GM23338 (cell line): ENCODE measurements around the gene ATAD1. TPM values are rescaled to one million over a fixed set of nuclear protein-coding genes. Genes with fewer than 3 reads are reported as not detected.

Experiments used
- ATAC-seq: fragments of 200-7000 bp; cut with Tn5 transposase; 3 replicates; pipeline ENCODE4 v1.9.1; 2020
- DNase-seq: peaks from one replicate; pipeline ENCODE4 v3.0.0-alpha.2; 2015; ENCODE audit warnings: low spot score
- H2AFZ ChIP-seq: fragments of 200-600 bp; sonication (generic); 2 replicates; pipeline ENCODE4 v1.8.0; 2016; ENCODE audit warnings: antibody characterized with exemption, mild to moderate bottlenecking, moderate library complexity
- H3F3A ChIP-seq: fragments of 200-600 bp; sonication (generic); replicated peaks from 2 replicates; pipeline ENCODE4 v1.8.0; 2017; ENCODE audit warnings: antibody characterized with exemption, mixed run types, low read depth
- H3K27ac ChIP-seq: fragments of 200-600 bp; sonication (generic); 2 replicates; pipeline ENCODE4 v1.6.1; 2016; ENCODE audit warnings: low read depth
- H3K27me3 ChIP-seq: fragments of 200-600 bp; sonication (generic); 2 replicates; pipeline ENCODE4 v1.8.0; 2016; ENCODE audit warnings: mild to moderate bottlenecking, mixed run types, moderate library complexity; ENCODE audit not compliant: insufficient read depth
- H3K36me3 ChIP-seq: fragments of 200-600 bp; sonication (generic); 2 replicates; pipeline ENCODE4 v1.8.0; 2016; ENCODE audit warnings: mild to moderate bottlenecking; ENCODE audit not compliant: insufficient read depth
- H3K4me1 ChIP-seq: fragments of 200-600 bp; sonication (generic); 2 replicates; pipeline ENCODE4 v1.8.0; 2016; ENCODE audit warnings: mild to moderate bottlenecking, moderate library complexity; ENCODE audit not compliant: insufficient read depth
- H3K4me2 ChIP-seq: fragments of 200-600 bp; sonication (generic); 2 replicates; pipeline ENCODE4 v1.7.1; 2017; ENCODE audit warnings: mixed run types
- H3K4me3 ChIP-seq: fragments of 200-600 bp; sonication (generic); 2 replicates; pipeline ENCODE4 v1.6.1; 2016; ENCODE audit warnings: mixed run types
- H3K79me2 ChIP-seq: fragments of 200-600 bp; sonication (generic); replicated peaks from 2 replicates; pipeline ENCODE4 v1.8.0; 2017; ENCODE audit warnings: mild to moderate bottlenecking; ENCODE audit not compliant: insufficient read depth
- H3K9me2 ChIP-seq: fragments of 200-600 bp; sonication (generic); 2 replicates; pipeline ENCODE4 v1.8.0; 2017; ENCODE audit not compliant: insufficient read depth
- H4K20me1 ChIP-seq: fragments of 200-600 bp; sonication (generic); replicated peaks from 2 replicates; pipeline ENCODE4 v1.8.0; 2017; ENCODE audit warnings: mild to moderate bottlenecking; ENCODE audit not compliant: insufficient read depth
- H3K27ac Mint-ChIP-seq: 2 replicates; pipeline ENCODE4 v1.8.0; 2020; ENCODE audit warnings: inconsistent platforms, mild to moderate bottlenecking, moderate library complexity, mixed read lengths
- H3K27me3 Mint-ChIP-seq: 3 replicates; pipeline ENCODE4 v1.8.0; 2022; ENCODE audit warnings: low read depth, mild to moderate bottlenecking, moderate library complexity, mixed read lengths, inconsistent platforms; ENCODE audit not compliant: insufficient read depth, poor library complexity
- H3K36me3 Mint-ChIP-seq: 3 replicates; pipeline ENCODE4 v1.8.0; 2021; ENCODE audit warnings: low read depth, mild to moderate bottlenecking, inconsistent platforms, moderate library complexity, mixed read lengths
- H3K4me1 Mint-ChIP-seq: 3 replicates; pipeline ENCODE4 v1.8.0; 2020; ENCODE audit warnings: mild to moderate bottlenecking, inconsistent platforms, mixed read lengths
- H3K4me3 Mint-ChIP-seq: 3 replicates; pipeline ENCODE4 v1.8.0; 2021; ENCODE audit warnings: moderate library complexity, mild to moderate bottlenecking, inconsistent platforms, mixed read lengths
- H3K9me3 Mint-ChIP-seq: 3 replicates; pipeline ENCODE4 v1.8.0; 2020; ENCODE audit warnings: moderate library complexity, mild to moderate bottlenecking, inconsistent platforms, mixed read lengths
- CREB1 ChIP-seq: fragments of 250-450 bp; sonication (Bioruptor Pico); IDR thresholded peaks from 2 replicates; pipeline ENCODE4 v1.5.0; 2020; ENCODE audit warnings: low read depth, mild to moderate bottlenecking, moderate library complexity
- EZH2 ChIP-seq: fragments of 200-600 bp; sonication (generic); IDR thresholded peaks from one replicate; pipeline ENCODE4 v1.8.0; 2017; ENCODE audit warnings: antibody characterized with exemption, mild to moderate bottlenecking, low read depth; ENCODE audit not compliant: unreplicated experiment
- EZH2phosphoT487 ChIP-seq: fragments of 200-600 bp; sonication (generic); IDR thresholded peaks from one replicate; pipeline ENCODE4 v1.8.1; 2018; ENCODE audit warnings: antibody characterized with exemption; ENCODE audit not compliant: unreplicated experiment
- NANOG ChIP-seq: IDR thresholded peaks from 2 replicates; pipeline ENCODE4 v1.6.1; 2016; ENCODE audit warnings: antibody characterized with exemption, borderline replicate concordance
- STAT1 ChIP-seq: IDR thresholded peaks from one replicate; pipeline ENCODE4 v1.6.1; 2016; ENCODE audit warnings: antibody characterized with exemption; ENCODE audit not compliant: unreplicated experiment
- ZNF331 ChIP-seq: fragments of 250-450 bp; sonication (Bioruptor Pico); IDR thresholded peaks from 2 replicates; pipeline ENCODE4 v1.5.0; 2020; ENCODE audit warnings: low read depth, mild to moderate bottlenecking, moderate library complexity
- polyA plus RNA-seq: library from polyadenylated mRNA; unstranded; fragments of >200 nt; fragmentation: Nextera tagmentation; extraction: Ambion mirVana; gene quantifications from 2 replicates; pipeline ENCODE4 v1.2.1, GENCODE V29; 2016
- total RNA-seq: library from RNA; depleted of rRNA; stranded (reverse); fragments of >200 nt; shearing (Covaris generic); gene quantifications from 2 replicates; pipeline ENCODE4 v1.2.3, GENCODE V29; 2014
- TF ChIP-seq, protein P1 (sequence below): IDR thresholded peaks from 2 replicates; pipeline ENCODE4 v1.6.1; 2016; ENCODE audit warnings: antibody characterized with exemption
- TF ChIP-seq, protein P2 (sequence below): IDR thresholded peaks from one replicate; pipeline ENCODE4 v1.6.1; 2018; ENCODE audit warnings: antibody characterized with exemption; ENCODE audit not compliant: unreplicated experiment
- TF ChIP-seq, protein P3 (sequence below): fragments of 250-450 bp; sonication (Bioruptor Pico); IDR thresholded peaks from 2 replicates; pipeline ENCODE4 v1.5.0; 2020; ENCODE audit warnings: mild to moderate bottlenecking, moderate library complexity

Gene ATAD1
- total and polyA plus RNA-seq, 2 experiments from 2014 or later, result 30.3 to 49.6 TPM

DNA sequence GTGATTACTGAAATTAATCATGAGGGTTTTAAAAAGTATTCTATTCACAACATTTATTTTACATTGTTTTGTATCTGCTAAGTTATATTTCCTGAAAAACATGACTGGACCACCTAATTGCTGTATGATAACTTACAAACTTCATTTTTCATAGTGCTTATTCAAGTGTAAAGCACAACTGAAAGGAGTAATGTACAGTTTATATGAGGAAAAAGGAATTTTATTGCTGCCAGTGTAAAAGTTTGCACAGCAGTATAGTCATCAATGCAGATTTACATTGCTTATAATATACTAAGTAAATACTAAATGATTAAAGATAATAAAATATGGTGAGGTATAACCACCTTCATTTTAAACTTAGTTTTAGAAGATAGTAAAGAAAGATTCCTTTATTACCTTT lies 49.4 kb upstream of the ATAD1 start:
- Histone ChIP-seq H3K27me3 (no peaks in the 10 kb centered on the region), H3K79me2 (peaks cover 83% of the 10 kb centered on the region), H3K27ac (no peak overlapping the region), H3K4me1 (peaks cover 23% of the 10 kb centered on the region; the same call in 1 of the 2 replicates), H2AFZ (no peak overlapping the region), H3K4me2 (peak overlapping the region; percentile 84), H3F3A (peaks cover 4% of the 10 kb centered on the region; the same call in 1 of the 2 replicates), H3K4me3 (peak overlapping the region; percentile 87), H3K36me3 (no peaks in the 10 kb centered on the region), H4K20me1 (peaks cover 30% of the 10 kb centered on the region), H3K9me2 (no peaks in the 10 kb centered on the region)
- no peak for TF ChIP-seq EZH2
- TF ChIP-seq, protein P1, sequence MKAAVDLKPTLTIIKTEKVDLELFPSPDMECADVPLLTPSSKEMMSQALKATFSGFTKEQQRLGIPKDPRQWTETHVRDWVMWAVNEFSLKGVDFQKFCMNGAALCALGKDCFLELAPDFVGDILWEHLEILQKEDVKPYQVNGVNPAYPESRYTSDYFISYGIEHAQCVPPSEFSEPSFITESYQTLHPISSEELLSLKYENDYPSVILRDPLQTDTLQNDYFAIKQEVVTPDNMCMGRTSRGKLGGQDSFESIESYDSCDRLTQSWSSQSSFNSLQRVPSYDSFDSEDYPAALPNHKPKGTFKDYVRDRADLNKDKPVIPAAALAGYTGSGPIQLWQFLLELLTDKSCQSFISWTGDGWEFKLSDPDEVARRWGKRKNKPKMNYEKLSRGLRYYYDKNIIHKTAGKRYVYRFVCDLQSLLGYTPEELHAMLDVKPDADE, result no peak
- no peak for TF ChIP-seq EZH2phosphoT487
- no peak for TF ChIP-seq STAT1
- no peak for TF ChIP-seq CREB1 (CRISPR knock-in tag)
- TF ChIP-seq, protein P2, sequence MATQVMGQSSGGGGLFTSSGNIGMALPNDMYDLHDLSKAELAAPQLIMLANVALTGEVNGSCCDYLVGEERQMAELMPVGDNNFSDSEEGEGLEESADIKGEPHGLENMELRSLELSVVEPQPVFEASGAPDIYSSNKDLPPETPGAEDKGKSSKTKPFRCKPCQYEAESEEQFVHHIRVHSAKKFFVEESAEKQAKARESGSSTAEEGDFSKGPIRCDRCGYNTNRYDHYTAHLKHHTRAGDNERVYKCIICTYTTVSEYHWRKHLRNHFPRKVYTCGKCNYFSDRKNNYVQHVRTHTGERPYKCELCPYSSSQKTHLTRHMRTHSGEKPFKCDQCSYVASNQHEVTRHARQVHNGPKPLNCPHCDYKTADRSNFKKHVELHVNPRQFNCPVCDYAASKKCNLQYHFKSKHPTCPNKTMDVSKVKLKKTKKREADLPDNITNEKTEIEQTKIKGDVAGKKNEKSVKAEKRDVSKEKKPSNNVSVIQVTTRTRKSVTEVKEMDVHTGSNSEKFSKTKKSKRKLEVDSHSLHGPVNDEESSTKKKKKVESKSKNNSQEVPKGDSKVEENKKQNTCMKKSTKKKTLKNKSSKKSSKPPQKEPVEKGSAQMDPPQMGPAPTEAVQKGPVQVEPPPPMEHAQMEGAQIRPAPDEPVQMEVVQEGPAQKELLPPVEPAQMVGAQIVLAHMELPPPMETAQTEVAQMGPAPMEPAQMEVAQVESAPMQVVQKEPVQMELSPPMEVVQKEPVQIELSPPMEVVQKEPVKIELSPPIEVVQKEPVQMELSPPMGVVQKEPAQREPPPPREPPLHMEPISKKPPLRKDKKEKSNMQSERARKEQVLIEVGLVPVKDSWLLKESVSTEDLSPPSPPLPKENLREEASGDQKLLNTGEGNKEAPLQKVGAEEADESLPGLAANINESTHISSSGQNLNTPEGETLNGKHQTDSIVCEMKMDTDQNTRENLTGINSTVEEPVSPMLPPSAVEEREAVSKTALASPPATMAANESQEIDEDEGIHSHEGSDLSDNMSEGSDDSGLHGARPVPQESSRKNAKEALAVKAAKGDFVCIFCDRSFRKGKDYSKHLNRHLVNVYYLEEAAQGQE, result no peak
- no peak for TF ChIP-seq NANOG
- TF ChIP-seq, protein P3, sequence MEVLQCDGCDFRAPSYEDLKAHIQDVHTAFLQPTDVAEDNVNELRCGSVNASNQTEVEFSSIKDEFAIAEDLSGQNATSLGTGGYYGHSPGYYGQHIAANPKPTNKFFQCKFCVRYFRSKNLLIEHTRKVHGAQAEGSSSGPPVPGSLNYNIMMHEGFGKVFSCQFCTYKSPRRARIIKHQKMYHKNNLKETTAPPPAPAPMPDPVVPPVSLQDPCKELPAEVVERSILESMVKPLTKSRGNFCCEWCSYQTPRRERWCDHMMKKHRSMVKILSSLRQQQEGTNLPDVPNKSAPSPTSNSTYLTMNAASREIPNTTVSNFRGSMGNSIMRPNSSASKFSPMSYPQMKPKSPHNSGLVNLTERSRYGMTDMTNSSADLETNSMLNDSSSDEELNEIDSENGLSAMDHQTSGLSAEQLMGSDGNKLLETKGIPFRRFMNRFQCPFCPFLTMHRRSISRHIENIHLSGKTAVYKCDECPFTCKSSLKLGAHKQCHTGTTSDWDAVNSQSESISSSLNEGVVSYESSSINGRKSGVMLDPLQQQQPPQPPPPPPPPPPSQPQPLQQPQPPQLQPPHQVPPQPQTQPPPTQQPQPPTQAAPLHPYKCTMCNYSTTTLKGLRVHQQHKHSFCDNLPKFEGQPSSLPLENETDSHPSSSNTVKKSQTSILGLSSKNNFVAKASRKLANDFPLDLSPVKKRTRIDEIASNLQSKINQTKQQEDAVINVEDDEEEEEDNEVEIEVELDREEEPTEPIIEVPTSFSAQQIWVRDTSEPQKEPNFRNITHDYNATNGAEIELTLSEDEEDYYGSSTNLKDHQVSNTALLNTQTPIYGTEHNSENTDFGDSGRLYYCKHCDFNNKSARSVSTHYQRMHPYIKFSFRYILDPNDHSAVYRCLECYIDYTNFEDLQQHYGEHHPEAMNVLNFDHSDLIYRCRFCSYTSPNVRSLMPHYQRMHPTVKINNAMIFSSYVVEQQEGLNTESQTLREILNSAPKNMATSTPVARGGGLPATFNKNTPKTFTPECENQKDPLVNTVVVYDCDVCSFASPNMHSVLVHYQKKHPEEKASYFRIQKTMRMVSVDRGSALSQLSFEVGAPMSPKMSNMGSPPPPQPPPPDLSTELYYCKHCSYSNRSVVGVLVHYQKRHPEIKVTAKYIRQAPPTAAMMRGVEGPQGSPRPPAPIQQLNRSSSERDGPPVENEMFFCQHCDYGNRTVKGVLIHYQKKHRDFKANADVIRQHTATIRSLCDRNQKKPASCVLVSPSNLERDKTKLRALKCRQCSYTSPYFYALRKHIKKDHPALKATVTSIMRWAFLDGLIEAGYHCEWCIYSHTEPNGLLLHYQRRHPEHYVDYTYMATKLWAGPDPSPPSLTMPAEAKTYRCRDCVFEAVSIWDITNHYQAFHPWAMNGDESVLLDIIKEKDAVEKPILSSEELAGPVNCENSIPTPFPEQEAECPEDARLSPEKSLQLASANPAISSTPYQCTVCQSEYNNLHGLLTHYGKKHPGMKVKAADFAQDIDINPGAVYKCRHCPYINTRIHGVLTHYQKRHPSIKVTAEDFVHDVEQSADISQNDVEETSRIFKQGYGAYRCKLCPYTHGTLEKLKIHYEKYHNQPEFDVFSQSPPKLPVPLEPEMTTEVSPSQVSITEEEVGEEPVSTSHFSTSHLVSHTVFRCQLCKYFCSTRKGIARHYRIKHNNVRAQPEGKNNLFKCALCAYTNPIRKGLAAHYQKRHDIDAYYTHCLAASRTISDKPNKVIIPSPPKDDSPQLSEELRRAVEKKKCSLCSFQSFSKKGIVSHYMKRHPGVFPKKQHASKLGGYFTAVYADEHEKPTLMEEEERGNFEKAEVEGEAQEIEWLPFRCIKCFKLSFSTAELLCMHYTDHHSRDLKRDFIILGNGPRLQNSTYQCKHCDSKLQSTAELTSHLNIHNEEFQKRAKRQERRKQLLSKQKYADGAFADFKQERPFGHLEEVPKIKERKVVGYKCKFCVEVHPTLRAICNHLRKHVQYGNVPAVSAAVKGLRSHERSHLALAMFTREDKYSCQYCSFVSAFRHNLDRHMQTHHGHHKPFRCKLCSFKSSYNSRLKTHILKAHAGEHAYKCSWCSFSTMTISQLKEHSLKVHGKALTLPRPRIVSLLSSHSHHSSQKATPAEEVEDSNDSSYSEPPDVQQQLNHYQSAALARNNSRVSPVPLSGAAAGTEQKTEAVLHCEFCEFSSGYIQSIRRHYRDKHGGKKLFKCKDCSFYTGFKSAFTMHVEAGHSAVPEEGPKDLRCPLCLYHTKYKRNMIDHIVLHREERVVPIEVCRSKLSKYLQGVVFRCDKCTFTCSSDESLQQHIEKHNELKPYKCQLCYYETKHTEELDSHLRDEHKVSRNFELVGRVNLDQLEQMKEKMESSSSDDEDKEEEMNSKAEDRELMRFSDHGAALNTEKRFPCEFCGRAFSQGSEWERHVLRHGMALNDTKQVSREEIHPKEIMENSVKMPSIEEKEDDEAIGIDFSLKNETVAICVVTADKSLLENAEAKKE (CRISPR knock-in tag), result no peak
- TF ChIP-seq ZNF331 (CRISPR knock-in tag), result no peak
- no peak for ATAC-seq
- Mint-ChIP-seq H3K4me3 (peak overlapping the region; percentile 95), H3K4me1 (peaks cover 22% of the 10 kb centered on the region), H3K27me3 (peaks cover 5% of the 10 kb centered on the region), H3K9me3 (peaks cover 4% of the 10 kb centered on the region), H3K27ac (no peak overlapping the region), H3K36me3 (peaks cover 16% of the 10 kb centered on the region; the same call in 2 of the 3 replicates)
- no peak for DNase-seq
